CD4-positive, alpha-beta T cell (primary cell): Measurements from ENCODE around the gene BAZ1B. TPM values are rescaled to one million over a fixed set of nuclear protein-coding genes. Genes with fewer than 3 reads are reported as not detected.

Experiments used
- ATAC-seq: fragments of 200-7000 bp; cut with Tn5 transposase; one replicate; pipeline ENCODE4 v1.10.0; 2022; ENCODE audit warnings: mild to moderate bottlenecking; ENCODE audit not compliant: poor library complexity
- CTCF ChIA-PET: fragments of 350-600 bp; sonication (Branson Sonifier 250); formaldehyde crosslinking; loops from one replicate; lab custom pipeline; 2021; ENCODE audit warnings: antibody characterized with exemption, inconsistent platforms; lab: Charles Lee
- POLR2A ChIA-PET: fragments of 350-600 bp; sonication (Branson Sonifier 250); formaldehyde crosslinking; loops from one replicate; lab custom pipeline; 2021; ENCODE audit warnings: antibody characterized with exemption, inconsistent platforms; lab: Charles Lee
- DNase-seq, 14 experiments: peaks; one replicate each; pipeline ENCODE4 v3.0.0-alpha.2; 2013 to 2020; ENCODE audit warnings: mixed read lengths in 2 of 14
- H3K27ac ChIP-seq, 2 donors: one replicate each; pipeline versions ENCODE4 v1.5.1 to v1.7.0; 2013; ENCODE audit warnings: low read length in 2 of 2, low read depth in 1 of 2, mild to moderate bottlenecking in 1 of 2
- H3K27me3 ChIP-seq, 2 experiments: 1 replicate in 1 of 2; 2 replicates in 1 of 2; pipeline versions ENCODE4 v1.6.1 to v1.7.0; 2013; ENCODE audit warnings: low read length in 2 of 2, control low read depth in 1 of 2, mild to moderate bottlenecking in 1 of 2, moderate library complexity in 1 of 2; ENCODE audit not compliant: insufficient read depth in 2 of 2, control insufficient read depth in 1 of 2
- H3K36me3 ChIP-seq: one replicate; pipeline ENCODE4 v1.6.1; 2013; ENCODE audit warnings: low read length, control low read depth; ENCODE audit not compliant: insufficient read depth
- H3K4me1 ChIP-seq: one replicate; pipeline ENCODE4 v1.6.1; 2013; ENCODE audit warnings: low read length, control low read depth; ENCODE audit not compliant: insufficient read depth
- H3K4me3 ChIP-seq: one replicate; pipeline ENCODE4 v1.5.1; 2013; ENCODE audit warnings: mild to moderate bottlenecking, low read length, moderate library complexity
- H3K9me3 ChIP-seq, 2 experiments: 1 replicate in 1 of 2; 2 replicates in 1 of 2; pipeline versions ENCODE4 v1.6.1 to v1.7.0; 2013; ENCODE audit warnings: low read length in 2 of 2, mild to moderate bottlenecking in 2 of 2, control low read depth in 1 of 2, moderate library complexity in 1 of 2; ENCODE audit not compliant: control insufficient read depth in 1 of 2, insufficient read depth in 1 of 2
- H3K27ac Mint-ChIP-seq: one replicate; pipeline ENCODE4 v1.8.0; 2020; ENCODE audit warnings: mixed read lengths
- H3K27me3 Mint-ChIP-seq: one replicate; pipeline ENCODE4 v1.8.0; 2021; ENCODE audit warnings: mixed read lengths
- H3K36me3 Mint-ChIP-seq: one replicate; pipeline ENCODE4 v1.8.0; 2021; ENCODE audit warnings: low read depth, mixed read lengths
- H3K4me1 Mint-ChIP-seq: one replicate; pipeline ENCODE4 v1.8.0; 2021; ENCODE audit warnings: low read depth, mixed read lengths
- H3K4me3 Mint-ChIP-seq: one replicate; pipeline ENCODE4 v1.8.0; 2020; ENCODE audit warnings: mild to moderate bottlenecking, mixed read lengths
- H3K9me3 Mint-ChIP-seq: one replicate; pipeline ENCODE4 v1.8.0; 2020; ENCODE audit warnings: mixed read lengths
- CTCF ChIP-seq: fragments of 200-600 bp; IDR thresholded peaks from one replicate; pipeline ENCODE4 v1.8.0; 2022; ENCODE audit warnings: antibody characterized with exemption, mild to moderate bottlenecking
- intact Hi-C, 2 experiments: fragments of 100-400 bp; cut with DNase I in 1 of 2; cut with micrococcal nuclease in 1 of 2; formaldehyde crosslinking; loops; one replicate each; pipeline versions ENCODE4 v1.15.1 to v1.9.0; 2023 to 2025; cut with DNase I, micrococcal nuclease
- total RNA-seq, 174 experiments: library from RNA in 2 of 174; stranded (reverse) in 2 of 174; gene quantifications; one replicate each; pipeline ENCODE4 v1.2.3 and lab custom pipeline; 2021 to 2026

The BAZ1B gene
- total RNA-seq, 2 experiments from 2014 or later = 32.8 to 35.5 TPM

GRCh38 chr7:73519867-73520672 lies 2.0 kb downstream of the BAZ1B start:
- ChIA-PET POLR2A (interaction anchor here (1.2 to 4.3 kb wide), 5 partner anchors 28 to 691 kb away, joined by 3 to 80 read pairs (median 6); partner anchors contain the start of genes BCL7B and TBL2), CTCF (interaction anchor here (0.9 to 2.7 kb wide), 6 partner anchors 10 to 214 kb away, joined by 3 to 9 read pairs (median 4); no protein-coding TSS in a partner anchor)
- Mint-ChIP-seq H3K4me3 (peak overlapping the region; percentile 99), H3K27me3 (no peaks in the 10 kb centered on the region), H3K9me3 (no peaks in the 10 kb centered on the region), H3K4me1 (peaks cover 66% of the 10 kb centered on the region), H3K36me3 (peaks cover 55% of the 10 kb centered on the region), H3K27ac (peak overlapping the region; percentile 98)
- Histone ChIP-seq H3K4me1 (peaks cover 51% of the 10 kb centered on the region), H3K4me3 (peak overlapping the region; percentile 67), H3K27ac (peak overlapping the region; percentile 41 to 54), H3K36me3 (peaks cover 16% of the 10 kb centered on the region), H3K27me3 (no peaks in the 10 kb centered on the region), H3K9me3 (no peaks in the 10 kb centered on the region)
- no peak for TF ChIP-seq CTCF
- DNase-seq (peak in 7 of 14 experiments; percentile 22 to 74 (median 37)), ATAC-seq (no peak)
- intact Hi-C loops = loop anchor here (5.0 kb wide), 1 partner anchor 147 kb away; the partner anchor contains the start of gene VPS37D (in 2 of the 2)

GRCh38 chr7:73518470-73518869 lies 3.6 kb downstream of the BAZ1B start:
- no peaks in the 10 kb centered on the region for H3K9me3 ChIP-seq
- H3K27me3 Mint-ChIP-seq = no peaks in the 10 kb centered on the region
- no peak overlapping the region for H3K4me3 ChIP-seq
- H3K27me3 ChIP-seq = no peaks in the 10 kb centered on the region
- H3K27ac Mint-ChIP-seq = peak overlapping the region; percentile 98
- no peak for ATAC-seq
- peaks cover 70% of the 10 kb centered on the region for H3K36me3 Mint-ChIP-seq
- H3K4me1 Mint-ChIP-seq = peaks cover 67% of the 10 kb centered on the region
- TF ChIP-seq CTCF = no peak
- DNase-seq = no peak
- ChIA-PET POLR2A (interaction anchor here (0.7 to 2.0 kb wide), 4 partner anchors 10 to 60 kb away, joined by 3 to 6 read pairs (median 3); partner anchors contain the start of gene TBL2), CTCF (interaction anchor here (0.8 to 2.0 kb wide), 3 partner anchors 37 to 216 kb away, joined by 3 to 5 read pairs (median 4); no protein-coding TSS in a partner anchor)
- peaks cover 45% of the 10 kb centered on the region for H3K4me1 ChIP-seq
- peak overlapping the region; percentile 99 for H3K4me3 Mint-ChIP-seq
- peaks cover 27% of the 10 kb centered on the region for H3K36me3 ChIP-seq
- H3K27ac ChIP-seq = no peak overlapping the region
- H3K9me3 Mint-ChIP-seq = no peaks in the 10 kb centered on the region
- intact Hi-C loops = no loop called here

- no peak for DNase-seq
- peaks cover 67% of the 10 kb centered on the region for H3K4me1 Mint-ChIP-seq
- POLR2A ChIA-PET = interaction anchor here (0.6 to 2.0 kb wide), 3 partner anchors 19 to 61 kb away, joined by 3 to 6 read pairs (median 4); partner anchors contain the start of gene TBL2
- intact Hi-C loops = no loop called here
- Histone ChIP-seq H3K9me3 (no peaks in the 10 kb centered on the region), H3K4me3 (no peak overlapping the region), H3K27me3 (no peaks in the 10 kb centered on the region), H3K27ac (no peak overlapping the region), H3K4me1 (peaks cover 42% of the 10 kb centered on the region), H3K36me3 (peaks cover 34% of the 10 kb centered on the region)
- CTCF ChIA-PET = no interaction called here
- peak overlapping the region; percentile 49 for H3K4me3 Mint-ChIP-seq
- H3K27me3 Mint-ChIP-seq = no peaks in the 10 kb centered on the region
- H3K36me3 Mint-ChIP-seq = peaks cover 71% of the 10 kb centered on the region
- no peak for ATAC-seq
- peak overlapping the region; percentile 74 for H3K27ac Mint-ChIP-seq
- no peaks in the 10 kb centered on the region for H3K9me3 Mint-ChIP-seq
- TF ChIP-seq CTCF = no peak
Measured at GRCh38 chr7:73517241-73517995, 4.7 kb downstream of the BAZ1B start.
